HG03135 (cell line): ENCODE data around the gene RPLP2.

Experiments used
- ATAC-seq: cut with Tn5 transposase; IDR thresholded peaks from one replicate; pipeline ENCODE4 v1.9.1; 2021; ENCODE audit warnings: mild to moderate bottlenecking, moderate library complexity; ENCODE audit not compliant: unreplicated experiment

RPLP2 gene

DNA sequence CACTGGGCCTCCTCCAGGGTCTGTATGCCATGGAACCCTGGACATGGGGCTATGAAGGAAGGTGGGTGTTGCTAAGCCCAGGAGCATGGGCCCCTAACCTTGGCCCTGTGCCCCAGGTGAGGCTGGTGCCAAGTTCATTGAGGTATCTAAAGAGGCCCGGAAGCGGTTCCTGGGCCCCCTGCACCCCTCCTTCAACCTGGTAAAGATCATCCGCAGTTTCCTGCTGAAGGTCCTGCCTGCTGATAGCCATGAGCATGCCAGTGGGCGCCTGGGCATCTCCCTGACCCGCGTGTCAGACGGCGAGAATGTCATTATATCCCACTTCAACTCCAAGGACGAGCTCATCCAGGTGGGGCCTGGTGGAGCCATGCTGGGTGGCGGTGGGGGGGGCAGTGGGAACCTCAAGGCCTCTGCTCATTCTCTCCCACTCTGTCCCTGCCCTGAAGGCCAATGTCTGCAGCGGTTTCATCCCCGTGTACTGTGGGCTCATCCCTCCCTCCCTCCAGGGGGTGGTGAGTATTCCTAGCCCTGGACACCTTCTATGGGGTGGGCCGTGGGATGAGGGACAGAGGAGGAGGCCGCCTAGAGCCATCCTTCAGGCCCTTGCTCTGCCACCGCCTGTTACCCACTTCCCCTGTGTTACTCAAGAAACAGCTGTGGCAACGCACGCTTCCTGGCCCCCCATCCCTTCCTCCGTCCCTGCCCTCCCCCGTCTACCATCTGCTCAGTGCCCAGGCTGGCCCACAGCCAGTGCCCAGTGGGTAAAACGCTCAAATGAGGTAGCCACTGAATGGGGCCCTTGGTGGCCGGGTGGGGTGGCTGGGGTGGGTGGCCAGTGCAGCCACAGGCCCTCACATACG, 12.0 kb downstream of the RPLP2 start:
- no peak for ATAC-seq

DNA sequence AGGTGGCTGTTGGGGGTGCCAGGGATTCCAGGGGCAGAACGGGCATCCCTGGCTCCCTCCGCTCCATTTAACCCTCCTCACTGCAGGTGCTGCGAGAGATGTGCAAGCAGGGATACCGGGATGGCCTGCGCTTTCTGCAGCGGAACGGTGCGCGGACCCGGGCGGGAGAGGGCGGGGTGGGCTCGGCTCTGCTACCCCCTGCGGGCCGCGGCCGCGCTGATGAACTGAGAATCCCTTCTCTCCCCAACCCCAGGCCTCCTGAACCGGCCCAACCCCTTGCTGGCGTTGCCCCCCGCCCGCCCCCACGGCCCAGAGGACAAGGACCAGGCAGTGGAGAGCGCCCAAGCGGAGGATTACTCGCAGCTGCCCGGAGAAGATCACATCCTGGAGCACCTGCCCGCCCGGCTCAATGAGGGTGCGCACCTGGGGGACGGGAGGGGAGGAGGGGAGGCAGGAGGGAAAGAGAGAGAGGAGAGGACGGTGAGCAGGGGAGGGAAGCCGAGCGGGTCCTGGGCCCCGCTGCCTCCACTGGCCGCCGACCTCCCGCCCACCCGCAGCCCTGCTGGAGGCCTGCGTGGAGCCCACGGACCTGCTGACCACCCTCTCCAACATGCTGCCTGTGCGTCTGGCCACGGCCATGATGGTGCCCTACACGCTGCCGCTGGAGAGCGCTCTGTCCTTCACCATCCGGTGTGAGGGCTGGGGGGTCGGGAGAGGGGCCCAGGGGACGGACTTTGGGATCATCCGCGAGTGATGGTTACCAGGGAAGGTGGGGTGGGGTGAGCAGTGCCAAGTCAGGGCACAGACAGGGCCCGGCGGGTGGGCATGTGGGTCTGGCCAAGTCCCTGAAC, 13.9 kb downstream of the RPLP2 start:
- no peak for ATAC-seq

DNA sequence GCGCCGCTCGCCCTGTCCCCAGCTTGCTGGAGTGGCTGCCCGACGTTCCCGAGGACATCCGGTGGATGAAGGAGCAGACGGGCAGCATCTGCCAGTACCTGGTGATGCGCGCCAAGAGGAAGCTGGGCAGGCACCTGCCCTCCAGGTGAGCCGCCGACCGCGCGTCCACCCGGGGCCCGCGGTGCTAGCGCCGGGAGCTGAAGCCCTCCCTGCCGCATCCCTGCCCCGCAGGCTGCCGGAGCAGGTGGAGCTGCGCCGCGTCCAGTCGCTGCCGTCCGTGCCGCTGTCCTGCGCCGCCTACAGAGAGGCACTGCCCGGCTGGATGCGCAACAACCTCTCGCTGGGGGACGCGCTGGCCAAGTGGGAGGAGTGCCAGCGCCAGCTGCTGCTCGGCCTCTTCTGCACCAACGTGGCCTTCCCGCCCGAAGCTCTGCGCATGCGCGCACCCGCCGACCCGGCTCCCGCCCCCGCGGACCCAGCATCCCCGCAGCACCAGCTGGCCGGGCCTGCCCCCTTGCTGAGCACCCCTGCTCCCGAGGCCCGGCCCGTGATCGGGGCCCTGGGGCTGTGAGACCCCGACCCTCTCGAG, 14.6 kb downstream of the RPLP2 start:
- ATAC-seq, result no peak

- ATAC-seq, result no peak
Measured at GRCh38 chr11:824942-825341, 15.2 kb downstream of the RPLP2 start.

- ATAC-seq, result no peak
Measured at GRCh38 chr11:825366-826226, 15.8 kb downstream of the RPLP2 start.

DNA sequence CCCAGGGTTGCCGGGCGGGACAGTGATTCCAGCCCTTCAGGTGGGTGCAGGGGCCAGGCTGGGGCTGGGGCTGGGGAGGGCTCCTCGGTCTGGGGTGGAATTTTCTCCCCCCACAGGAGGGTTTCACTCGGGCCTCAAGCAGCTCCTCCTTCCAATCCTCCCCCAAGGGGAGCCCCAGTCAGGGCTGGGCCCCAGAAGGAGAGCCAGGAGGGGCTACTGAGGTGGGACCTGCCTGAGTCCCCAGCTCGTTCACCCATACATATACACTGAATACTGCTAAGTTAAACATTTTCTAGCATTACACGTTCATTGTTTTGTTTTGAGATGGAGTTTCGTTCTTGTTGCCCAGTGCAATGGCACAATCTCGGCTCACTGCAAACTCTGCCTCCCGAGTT, 16.5 kb downstream of the RPLP2 start:
- no peak for ATAC-seq

DNA sequence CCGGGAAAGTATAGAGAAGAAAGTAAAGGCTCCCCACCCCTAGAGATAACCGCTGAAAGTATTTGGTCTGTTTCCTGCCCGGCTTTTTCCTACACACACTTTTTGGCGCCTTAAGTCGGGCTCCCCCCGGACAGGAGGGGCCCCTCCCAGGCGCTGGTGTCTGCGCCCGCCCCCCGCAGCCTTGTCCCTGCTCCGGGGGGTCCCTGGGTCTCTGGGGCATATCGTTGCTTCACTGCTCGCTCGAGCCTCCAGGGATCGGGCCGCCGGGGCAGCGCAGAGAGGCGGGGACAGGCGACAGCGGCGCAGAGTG, 17.0 kb downstream of the RPLP2 start:
- peak; percentile 3 for ATAC-seq

DNA sequence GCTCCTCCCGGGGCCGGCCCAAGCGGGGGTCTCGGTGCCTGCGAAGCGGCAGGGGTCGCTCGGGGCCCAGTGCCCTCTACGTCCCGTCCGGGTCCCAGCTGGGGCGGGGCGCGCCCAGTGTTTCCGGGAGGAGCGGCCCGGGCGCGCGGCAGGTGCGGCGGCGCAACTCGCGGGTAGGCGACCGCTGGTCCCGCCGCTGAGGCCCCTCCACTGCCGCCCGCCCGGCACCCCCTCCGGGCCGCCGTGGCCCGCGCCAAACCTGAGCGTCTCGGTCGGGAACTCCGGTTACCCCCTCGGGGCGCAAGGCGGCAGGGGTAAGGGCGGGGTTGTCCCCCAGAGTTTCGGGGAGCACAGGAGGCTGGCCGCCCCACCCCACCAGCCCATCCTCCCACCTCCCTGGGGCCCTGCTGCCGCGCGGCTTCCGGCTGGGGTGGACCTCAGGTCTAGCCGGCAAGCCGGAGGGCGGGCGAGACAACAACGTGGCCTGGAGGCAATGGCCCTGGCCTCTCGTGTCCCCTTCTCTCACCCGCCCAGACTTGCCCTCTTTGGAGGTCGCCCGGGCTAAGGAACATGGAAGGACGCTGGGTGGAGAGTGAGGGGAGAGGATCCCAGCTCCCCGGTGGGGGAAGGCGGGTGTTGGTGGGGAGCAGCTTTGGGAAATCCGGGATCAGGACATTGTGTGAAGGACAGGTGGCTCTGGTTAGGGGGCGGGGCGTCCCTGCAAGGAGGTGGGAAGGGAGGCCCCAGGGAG, 17.6 kb downstream of the RPLP2 start:
- ATAC-seq, result peak; percentile 39

DNA sequence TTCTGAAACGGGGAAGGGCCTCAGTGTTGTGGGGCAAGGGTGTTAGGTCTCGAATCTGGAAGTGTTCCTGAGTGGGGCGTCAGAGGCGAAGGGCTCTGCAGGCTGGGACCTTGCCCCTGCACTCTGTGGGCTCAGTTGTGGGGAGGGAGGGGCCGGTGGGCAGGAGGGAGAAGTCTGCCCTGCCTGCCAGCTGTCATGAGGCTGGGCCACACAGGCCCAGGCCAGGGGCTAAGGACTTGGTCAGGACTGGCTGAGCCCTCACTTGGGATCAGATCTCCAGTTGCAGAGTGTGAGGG, 18.1 kb downstream of the RPLP2 start, which contains the start of gene CRACR2B:
Gene CRACR2B, plus strand, starts transcription at position 23 of the 296 bp plus-strand sequence. CDS start 689 bp downstream, outside the sequence.
- ATAC-seq, result no peak

DNA sequence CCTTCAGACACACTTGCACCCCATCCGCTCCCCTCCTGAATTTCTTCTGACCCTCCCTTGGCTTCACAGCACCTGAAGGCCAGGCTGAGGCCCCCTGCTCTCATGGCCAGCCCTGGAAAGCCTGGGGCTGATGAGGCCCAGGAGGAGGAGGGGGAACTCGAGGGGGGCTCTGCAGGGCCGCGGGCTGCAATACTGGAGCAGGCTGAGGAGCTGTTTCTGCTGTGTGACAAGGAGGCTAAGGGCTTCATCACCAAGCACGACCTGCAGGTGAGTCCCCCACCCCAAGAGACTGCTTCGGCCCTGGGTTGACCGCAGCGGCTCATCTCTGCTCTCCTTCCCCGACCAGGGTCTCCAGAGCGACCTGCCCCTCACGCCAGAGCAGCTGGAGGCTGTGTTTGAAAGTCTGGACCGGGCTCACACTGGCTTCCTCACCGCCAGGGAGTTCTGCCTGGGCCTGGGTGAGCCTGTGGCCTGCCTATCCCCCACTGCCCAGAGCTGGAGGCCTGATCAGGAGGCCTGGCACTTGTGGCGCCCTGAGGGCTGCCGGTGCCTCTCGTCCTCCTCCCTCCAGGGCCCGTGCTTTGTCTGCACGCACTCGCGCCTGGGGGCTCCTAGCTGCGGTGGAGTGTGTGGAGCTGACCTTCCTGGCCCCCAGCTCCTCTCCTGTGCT, 18.9 kb downstream of the RPLP2 start:
- ATAC-seq, result no peak

DNA sequence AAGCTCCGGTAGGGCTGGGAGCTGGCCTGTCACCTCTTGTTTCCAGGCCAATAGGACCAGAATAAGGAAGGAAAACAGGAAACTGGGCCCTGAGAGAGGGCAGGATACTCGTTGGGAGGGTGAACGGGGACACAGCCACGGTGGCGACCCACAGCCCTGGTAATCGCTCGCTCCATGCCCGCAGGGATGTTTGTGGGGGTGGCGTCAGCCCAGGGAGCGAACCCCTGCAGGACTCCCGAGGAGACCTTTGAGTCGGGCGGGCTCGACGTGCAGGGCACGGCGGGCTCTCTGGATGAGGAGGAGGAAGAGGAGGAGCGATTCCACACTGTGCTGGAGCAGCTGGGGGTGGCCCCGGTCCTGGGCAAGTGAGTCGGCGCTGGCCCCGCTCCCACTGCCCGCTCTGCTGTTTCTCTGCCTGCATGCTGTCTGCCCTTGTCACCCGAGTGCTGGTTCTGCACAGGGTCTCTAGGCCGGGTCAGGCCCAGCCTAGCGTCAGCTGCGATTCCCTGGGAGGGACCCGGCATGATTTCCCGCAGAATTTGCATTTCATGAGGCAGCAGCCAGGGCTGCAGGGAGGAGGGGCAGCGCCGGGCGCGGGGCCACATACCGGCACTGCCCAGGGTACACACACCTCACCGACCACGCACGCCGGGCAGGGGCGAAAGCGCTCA, 19.5 kb downstream of the RPLP2 start:
- ATAC-seq, result no peak

DNA sequence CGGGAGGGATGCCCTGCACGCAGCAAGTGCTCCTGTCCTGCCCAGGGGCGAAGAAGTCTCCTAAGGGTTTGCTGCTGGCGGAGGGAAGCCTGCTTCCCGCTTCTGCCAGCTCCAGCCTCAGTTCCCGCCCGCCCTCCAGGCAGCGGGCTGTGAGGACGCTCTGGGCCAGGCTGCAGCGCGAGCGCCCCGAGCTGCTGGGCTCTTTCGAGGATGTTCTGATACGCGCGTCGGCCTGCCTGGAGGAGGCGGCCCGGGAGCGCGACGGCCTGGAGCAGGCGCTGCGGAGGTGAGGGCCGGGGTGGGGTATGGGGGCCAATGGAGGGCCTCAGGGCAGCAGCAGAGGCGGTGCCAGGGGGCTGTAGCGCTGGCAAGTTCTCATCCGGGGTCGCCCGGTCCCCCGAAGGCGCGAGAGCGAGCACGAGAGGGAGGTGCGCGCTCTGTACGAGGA, 20.1 kb downstream of the RPLP2 start:
- no peak for ATAC-seq

DNA sequence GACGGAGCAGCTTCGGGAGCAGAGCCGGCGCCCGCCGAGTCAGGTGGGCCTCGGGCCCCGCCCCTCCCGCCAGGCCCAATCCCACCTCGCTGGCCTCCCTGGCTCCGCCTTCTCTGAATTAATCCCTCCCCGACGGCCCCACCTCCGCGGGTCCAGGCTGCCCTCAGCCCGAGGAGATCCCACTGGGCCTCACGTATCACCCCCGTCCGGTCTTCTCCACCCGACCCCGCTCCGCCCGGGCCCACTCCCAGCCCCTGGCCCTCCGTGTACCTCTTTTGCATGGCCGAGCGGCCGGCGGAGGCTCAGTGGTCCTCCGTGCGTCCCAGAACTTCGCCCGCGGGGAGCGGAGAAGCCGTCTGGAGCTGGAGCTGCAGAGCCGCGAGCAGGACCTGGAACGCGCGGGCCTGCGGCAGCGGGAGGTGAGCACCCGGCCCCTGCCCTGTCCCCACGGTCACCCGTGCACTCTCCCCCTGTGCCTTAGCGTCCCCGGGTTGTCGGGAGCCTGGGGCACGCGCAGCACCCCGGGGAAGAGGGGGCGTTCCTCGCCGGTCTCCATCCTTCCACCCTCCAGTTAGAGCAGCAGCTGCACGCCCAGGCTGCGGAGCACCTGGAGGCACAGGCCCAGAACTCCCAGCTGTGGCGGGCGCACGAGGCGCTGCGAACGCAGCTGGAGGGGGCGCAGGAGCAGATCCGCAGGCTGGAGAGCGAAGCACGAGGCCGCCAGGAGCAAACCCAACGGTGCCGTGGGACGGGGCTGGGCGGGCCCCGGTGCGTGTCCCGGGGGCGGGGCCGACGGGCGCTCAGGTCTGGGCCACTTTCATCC, 20.7 kb downstream of the RPLP2 start:
- ATAC-seq, result no peak

DNA sequence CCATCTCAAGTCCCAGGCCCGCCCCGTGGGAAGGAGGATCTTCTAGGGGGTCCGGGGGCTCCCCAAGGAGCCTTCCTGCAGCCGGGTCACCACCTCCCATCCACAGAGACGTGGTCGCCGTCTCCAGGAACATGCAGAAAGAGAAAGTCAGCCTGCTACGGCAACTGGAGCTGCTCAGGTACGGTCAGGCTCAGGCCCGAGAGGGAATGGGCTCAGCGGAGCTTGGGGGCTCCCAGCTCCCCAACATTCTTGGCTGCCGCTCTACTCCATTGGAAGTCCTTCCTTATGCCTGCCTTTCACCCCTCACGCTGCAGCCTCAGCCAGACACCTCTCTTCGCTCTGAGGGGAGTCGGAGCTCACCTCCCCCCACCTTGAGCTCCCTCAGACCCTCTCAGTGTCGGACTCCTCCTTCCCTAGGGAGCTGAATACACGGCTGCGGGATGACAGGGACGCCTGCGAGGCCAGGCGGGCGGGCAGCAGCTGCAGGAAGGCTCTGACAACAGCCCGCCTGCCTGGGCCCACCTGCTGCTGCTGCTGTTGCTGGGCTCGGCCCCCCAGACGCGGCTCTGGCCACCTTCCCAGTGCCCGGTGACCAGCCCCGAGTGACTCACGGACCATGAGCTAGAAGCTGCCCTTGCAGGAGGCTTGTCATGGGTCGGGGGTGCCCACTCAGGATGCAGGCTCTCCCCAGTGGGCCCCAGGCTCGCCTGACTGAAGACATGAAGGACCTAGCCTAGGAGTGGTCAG, 21.5 kb downstream of the RPLP2 start:
- ATAC-seq, result no peak

- ATAC-seq, result no peak
Measured at GRCh38 chr11:831961-832528, 22.3 kb downstream of the RPLP2 start.

GRCh38 chr11:832529-833113, 22.9 kb downstream of the RPLP2 start, which contains the start of gene CD151:
CD151 (plus strand) TSS chr11:832952; CDS start chr11:836070, 3,118 bp downstream.
- no peak for ATAC-seq
